ENCODE measurements around the gene CALML6.

DNA sequence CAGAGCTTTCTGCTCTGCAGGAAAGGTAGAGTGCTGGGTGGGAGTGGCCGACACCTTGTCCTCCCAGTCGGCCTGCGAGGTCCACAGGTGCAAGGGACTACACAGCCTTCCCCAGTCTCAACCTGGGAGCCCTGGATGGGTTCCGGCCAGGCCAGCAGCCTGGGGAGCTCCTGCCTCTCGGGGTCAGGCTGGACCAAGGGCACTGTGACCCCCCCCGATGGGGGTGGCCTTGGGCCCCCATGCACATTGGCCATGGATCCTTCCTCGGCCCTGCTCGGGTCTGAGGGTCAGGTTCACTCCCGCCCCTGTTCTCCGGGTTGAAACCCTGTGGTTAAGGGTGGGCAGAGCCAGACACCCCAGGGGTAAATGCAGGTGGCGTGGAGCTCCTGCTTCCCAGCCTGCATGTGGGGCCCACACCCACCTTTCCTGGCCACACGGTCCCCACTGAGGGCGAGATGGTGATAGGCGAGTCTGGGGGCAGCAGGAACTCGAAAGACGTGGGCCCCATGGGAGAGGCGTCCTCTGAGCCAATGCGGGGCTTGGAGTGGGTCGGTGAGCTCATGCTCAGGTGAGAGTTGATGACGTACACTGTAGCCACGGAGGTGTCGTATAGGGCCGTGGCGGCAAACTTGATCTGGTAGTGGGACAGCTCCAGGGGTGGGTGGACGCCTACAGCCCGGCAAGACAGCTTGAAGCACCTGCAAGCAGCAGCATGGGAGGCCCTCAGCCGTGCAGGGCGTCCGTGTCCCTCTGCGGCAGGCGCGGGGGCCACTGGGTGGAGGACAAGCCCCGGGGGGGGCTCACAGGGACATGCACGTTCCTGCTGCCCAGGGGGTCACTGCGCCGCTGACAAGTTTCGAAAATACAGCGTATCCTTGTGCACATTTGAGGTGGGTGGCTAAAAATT lies 14.8 kb downstream of the CALML6 start:
- TF ChIP-seq POLR2A (IDR thresholded peaks at IDR 0.05) (no peak), CTCF (IDR thresholded peaks at IDR 0.05) (no peak)

Measured in body of pancreas (tissue), 4 donors.